GM06990 (cell line): ENCODE results near the gene DYSF.

Experiments
- DNase-seq: peaks from one replicate; pipeline ENCODE4 v3.0.0-alpha.2; 2011; ENCODE audit not compliant: insufficient read length; ENCODE audit errors: extremely low read depth
- H3K27me3 ChIP-seq: replicated peaks from 2 replicates; pipeline ENCODE4 v1.6.0; 2011; ENCODE audit warnings: low read length; ENCODE audit not compliant: control insufficient read depth, insufficient read depth
- H3K36me3 ChIP-seq: 2 replicates; pipeline ENCODE4 v1.5.1; 2011; ENCODE audit warnings: low read length; ENCODE audit not compliant: control insufficient read depth, insufficient read depth
- H3K4me3 ChIP-seq: replicated peaks from 2 replicates; pipeline ENCODE4 v1.5.1; 2011; ENCODE audit warnings: low read depth, mild to moderate bottlenecking, control low read depth, low read length
- TF ChIP-seq, protein P1 (sequence below): IDR thresholded peaks from 2 replicates; pipeline ENCODE4 v1.5.1; 2011; ENCODE audit warnings: low read length, control low read depth, mild to moderate bottlenecking, inconsistent platforms; ENCODE audit not compliant: insufficient read depth, poor library complexity, severe bottlenecking

DYSF gene

DNA sequence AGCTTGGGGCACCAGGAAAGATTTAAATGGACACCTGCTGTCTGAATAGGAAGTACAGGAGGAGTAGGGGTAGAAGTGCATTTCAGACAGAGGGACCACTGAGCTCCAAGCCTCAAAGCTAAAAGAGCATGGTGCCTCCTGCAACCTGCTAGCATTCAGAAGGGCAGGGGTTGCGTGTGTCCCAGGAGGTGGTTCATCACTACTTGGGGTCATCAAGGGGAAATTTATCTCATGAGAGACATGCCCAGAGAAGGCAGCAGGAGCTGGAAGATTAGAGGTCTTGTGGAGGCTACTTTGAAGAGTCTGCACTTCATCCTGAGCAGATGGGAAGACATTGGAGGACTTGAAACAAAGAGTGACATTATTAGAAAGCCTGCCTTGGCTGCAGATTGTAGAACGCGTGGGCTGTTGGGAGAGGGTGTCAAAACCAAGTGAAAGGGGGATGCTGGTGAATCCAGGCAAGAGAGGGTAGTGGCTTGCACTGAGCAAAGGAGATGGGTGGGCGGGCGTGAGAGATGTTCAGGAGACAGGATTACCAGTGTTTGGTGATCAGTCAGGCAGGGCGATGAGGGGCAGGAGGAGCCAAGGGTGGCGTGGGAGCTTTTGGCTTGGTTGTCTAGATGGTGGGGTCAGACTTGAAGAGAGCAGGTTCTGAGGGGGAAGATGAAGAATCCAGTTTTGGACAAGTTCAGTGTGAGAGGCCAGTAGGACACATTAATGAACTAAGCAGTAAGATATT lies 154.0 kb downstream of the DYSF start:
- DNase-seq, result no peak
- TF ChIP-seq, protein P1, sequence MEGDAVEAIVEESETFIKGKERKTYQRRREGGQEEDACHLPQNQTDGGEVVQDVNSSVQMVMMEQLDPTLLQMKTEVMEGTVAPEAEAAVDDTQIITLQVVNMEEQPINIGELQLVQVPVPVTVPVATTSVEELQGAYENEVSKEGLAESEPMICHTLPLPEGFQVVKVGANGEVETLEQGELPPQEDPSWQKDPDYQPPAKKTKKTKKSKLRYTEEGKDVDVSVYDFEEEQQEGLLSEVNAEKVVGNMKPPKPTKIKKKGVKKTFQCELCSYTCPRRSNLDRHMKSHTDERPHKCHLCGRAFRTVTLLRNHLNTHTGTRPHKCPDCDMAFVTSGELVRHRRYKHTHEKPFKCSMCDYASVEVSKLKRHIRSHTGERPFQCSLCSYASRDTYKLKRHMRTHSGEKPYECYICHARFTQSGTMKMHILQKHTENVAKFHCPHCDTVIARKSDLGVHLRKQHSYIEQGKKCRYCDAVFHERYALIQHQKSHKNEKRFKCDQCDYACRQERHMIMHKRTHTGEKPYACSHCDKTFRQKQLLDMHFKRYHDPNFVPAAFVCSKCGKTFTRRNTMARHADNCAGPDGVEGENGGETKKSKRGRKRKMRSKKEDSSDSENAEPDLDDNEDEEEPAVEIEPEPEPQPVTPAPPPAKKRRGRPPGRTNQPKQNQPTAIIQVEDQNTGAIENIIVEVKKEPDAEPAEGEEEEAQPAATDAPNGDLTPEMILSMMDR, result no peak
- H3K4me3 ChIP-seq, result no peak overlapping the region
- peaks cover 2% of the 10 kb centered on the region for H3K27me3 ChIP-seq
- no peaks in the 10 kb centered on the region for H3K36me3 ChIP-seq

DNA sequence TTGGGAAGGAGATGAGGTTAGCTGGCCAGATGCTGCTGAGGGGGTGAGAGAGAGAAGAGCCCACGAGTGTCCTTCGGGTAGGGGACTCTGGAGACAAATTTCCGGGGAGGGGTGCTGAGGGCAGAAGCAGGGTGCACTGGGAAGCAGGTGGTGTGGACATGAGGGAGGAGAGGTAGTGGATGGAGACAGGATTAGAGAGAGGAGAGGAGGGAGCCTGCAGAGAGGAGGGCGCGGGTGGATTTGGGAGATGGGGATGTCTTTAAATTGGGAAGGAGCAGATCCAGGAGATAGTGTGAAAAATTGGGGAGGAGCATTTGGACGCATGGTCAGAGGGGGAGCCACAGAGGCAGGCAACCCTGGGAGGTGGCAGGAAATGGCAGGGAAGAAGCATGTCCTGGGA lies 154.7 kb downstream of the DYSF start:
- DNase-seq, result no peak
- peaks cover 2% of the 10 kb centered on the region for H3K27me3 ChIP-seq
- H3K36me3 ChIP-seq, result no peaks in the 10 kb centered on the region
- H3K4me3 ChIP-seq, result no peak overlapping the region
- TF ChIP-seq, protein P1, result no peak

DNA sequence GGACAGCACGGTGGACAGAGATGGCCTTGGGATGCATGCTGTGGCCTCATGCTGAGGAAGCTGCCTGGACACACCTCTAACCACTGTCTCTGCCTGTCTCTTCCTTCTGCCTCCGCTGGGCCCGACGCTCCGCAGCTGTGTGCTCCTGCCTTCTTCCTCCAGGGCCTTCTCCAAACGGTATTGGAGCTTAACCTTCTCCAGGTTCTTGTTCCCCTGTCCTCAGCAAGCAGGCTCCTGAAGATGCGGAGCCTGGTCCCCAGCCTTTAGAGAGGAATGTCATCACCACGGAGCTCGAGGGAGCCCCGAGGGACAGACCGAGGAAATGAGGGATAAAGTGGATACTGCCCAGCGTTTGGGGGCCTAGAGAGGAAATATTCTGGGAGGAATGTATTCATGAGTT lies 155.1 kb downstream of the DYSF start:
- TF ChIP-seq, protein P1, result no peak
- Histone ChIP-seq H3K36me3 (no peaks in the 10 kb centered on the region), H3K4me3 (no peak overlapping the region), H3K27me3 (peaks cover 2% of the 10 kb centered on the region)
- DNase-seq, result no peak

DNA sequence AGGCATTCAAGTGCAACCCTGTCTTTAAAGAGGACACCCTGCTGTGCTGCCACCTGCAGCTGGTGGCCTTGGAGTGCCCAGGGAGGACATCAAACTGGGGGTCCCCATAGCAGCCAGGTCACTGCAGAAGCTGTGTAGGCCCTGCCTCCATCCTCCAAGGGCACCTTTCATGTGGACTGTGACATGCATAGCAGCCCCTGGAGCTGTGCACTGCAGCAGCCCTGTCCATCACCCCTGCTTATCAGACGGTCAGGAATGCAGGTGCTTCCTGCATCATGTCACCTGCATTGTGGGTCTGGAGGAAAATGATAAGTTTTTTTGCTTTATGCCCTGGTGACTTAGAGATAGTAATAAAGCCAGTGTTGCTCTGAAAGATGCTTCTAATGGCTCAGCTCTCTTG lies 155.7 kb downstream of the DYSF start:
- no peaks in the 10 kb centered on the region for H3K36me3 ChIP-seq
- no peak overlapping the region for H3K4me3 ChIP-seq

DNA sequence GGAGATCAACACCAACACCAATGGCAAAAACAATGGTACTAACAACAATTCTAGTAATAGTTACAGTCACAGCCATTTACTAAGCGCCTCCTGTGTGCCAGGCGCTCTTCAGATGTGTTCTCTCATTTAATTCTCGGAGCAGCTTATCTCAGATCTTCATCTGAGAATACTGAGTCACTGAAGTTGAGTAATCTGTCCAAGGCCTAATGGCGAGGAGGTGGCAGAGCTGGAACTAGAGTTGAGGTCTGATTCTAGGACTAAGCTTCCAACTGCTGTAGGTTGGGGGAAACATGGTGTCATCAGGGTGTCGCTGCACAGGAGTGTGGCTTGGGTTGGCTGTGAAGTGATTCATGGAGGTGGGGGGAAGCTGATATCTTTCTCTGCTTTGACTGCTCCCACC lies 156.1 kb downstream of the DYSF start:
- Histone ChIP-seq H3K36me3 (no peaks in the 10 kb centered on the region), H3K27me3 (peaks cover 2% of the 10 kb centered on the region; the same call in 1 of the 2 replicates), H3K4me3 (no peak overlapping the region)
- no peak for DNase-seq
- TF ChIP-seq, protein P1, result no peak

More for the DNA sequence above, 155.7 kb downstream of the DYSF start:
- no peak for DNase-seq
- H3K27me3 ChIP-seq, result peaks cover 2% of the 10 kb centered on the region
- TF ChIP-seq, protein P1, result no peak
